Fibroblast of pulmonary artery (primary cell): Measurements from ENCODE around the gene PPHLN1.

Source experiments
- DNase-seq: peaks from one replicate; pipeline ENCODE4 v3.0.0-alpha.2; 2010; ENCODE audit warnings: low read depth
- H3K4me3 ChIP-seq: replicated peaks from 2 replicates; pipeline ENCODE4 v1.5.1; 2011; ENCODE audit warnings: low read depth, mild to moderate bottlenecking, control low read depth, low read length, moderate library complexity
- TF ChIP-seq, protein P1 (sequence below): IDR thresholded peaks from 2 replicates; pipeline ENCODE4 v1.5.1; 2011; ENCODE audit warnings: mild to moderate bottlenecking, control low read depth, low read length, inconsistent platforms; ENCODE audit errors: missing control alignments

Gene PPHLN1

GRCh38 chr12:42325653-42326474, at the start of gene PPHLN1, which contains the start of gene ZCRB1:
Gene PPHLN1, plus strand, starts transcription at chr12:42326167. Its CDS starts 9,736 bp downstream, at chr12:42335903.
Gene ZCRB1, minus strand, starts transcription at chr12:42326094. Its CDS starts 1,992 bp downstream, at chr12:42324102.
- TF ChIP-seq, protein P1, sequence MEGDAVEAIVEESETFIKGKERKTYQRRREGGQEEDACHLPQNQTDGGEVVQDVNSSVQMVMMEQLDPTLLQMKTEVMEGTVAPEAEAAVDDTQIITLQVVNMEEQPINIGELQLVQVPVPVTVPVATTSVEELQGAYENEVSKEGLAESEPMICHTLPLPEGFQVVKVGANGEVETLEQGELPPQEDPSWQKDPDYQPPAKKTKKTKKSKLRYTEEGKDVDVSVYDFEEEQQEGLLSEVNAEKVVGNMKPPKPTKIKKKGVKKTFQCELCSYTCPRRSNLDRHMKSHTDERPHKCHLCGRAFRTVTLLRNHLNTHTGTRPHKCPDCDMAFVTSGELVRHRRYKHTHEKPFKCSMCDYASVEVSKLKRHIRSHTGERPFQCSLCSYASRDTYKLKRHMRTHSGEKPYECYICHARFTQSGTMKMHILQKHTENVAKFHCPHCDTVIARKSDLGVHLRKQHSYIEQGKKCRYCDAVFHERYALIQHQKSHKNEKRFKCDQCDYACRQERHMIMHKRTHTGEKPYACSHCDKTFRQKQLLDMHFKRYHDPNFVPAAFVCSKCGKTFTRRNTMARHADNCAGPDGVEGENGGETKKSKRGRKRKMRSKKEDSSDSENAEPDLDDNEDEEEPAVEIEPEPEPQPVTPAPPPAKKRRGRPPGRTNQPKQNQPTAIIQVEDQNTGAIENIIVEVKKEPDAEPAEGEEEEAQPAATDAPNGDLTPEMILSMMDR = no peak
- DNase-seq = peak; percentile 77

DNA sequence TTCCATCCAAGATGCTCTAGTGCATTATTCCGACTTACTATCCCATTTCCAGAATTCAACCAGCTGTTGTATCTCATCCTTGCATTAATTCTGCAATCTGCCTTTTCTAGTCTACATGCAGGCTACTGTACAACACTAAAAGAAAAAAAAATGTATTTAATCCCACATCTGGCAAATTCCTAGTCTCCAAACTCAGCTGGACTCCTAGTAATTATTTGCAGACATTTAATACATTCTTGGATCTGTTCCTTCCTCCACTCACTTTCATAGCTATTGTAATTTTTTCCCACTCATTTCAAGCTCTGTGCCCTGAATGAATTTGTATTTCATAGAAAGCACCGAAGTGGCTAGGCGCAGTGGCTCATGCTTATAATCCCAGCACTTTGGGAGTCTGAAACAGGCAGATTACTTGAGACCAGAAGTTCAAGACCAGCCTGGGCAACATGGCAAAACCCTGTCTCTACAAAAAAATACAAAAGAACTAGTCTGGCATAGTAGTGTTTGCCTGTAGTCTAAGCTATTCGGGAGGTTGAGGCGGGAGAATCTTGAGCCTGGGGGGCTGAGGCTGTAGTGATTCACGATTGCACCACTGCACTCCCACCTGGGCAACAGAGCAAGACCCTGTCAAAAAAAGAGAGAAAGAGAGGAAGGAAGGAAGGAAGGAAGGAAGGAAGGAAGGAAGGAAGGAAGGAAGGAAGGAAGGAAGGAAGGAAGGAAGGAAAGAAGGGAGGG, 48.4 kb upstream of the PPHLN1 start:
- H3K4me3 ChIP-seq = no peak overlapping the region
- TF ChIP-seq, protein P1 = no peak
- no peak for DNase-seq

More at GRCh38 chr12:42325653-42326474, at the start of gene PPHLN1, which contains the start of gene ZCRB1:
- peak within 1 kb of the TSS; percentile 82 for H3K4me3 ChIP-seq

- DNase-seq = no peak
- TF ChIP-seq, protein P1 = no peak
- H3K4me3 ChIP-seq = no peak overlapping the region
Measured at GRCh38 chr12:42278128-42278510, 47.8 kb upstream of the PPHLN1 start.

DNA sequence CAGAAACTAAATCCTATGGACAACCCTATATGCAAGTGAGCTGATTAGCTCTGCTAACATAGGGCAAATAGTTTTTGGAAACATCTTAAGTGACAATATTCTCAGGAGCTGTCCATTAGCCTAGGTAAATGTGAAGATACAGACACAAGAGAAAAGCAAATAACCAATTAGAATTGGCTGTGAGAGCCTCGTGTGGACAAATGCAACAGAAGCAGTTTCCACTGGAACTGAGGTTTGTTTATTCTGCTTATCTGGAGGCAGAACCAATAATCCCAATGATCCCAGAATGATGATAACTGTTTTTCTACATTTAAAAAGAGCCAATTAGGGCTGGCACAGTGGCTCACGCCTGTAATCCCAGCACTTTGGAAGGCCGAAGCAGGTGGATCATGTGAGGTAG, 44.7 kb upstream of the PPHLN1 start:
- no peak for DNase-seq
- no peak overlapping the region for H3K4me3 ChIP-seq
- TF ChIP-seq, protein P1 = no peak

- DNase-seq = no peak
- no peak overlapping the region for H3K4me3 ChIP-seq
- TF ChIP-seq, protein P1 = no peak
Measured at GRCh38 chr12:42281844-42282243, 44.1 kb upstream of the PPHLN1 start.

- H3K4me3 ChIP-seq = no peak overlapping the region
- DNase-seq = no peak
- TF ChIP-seq, protein P1 = no peak
Measured at GRCh38 chr12:42282294-42282693, 43.7 kb upstream of the PPHLN1 start.
